NCI-H2196 treated with DMSO at 0.1 percent for 48 hours (cell line): ENCODE measurements around the gene RPRML.

ENCODE experiments used
- DNase-seq: peaks from one replicate; lab custom pipeline; 2025; ENCODE audit not compliant: unreplicated experiment; lab: John Stamatoyannopoulos, UW

The RPRML gene

GRCh38 chr17:46947216-46947615 is 31.8 kb downstream of the RPRML start:
- DNase-seq = no peak

GRCh38 chr17:46944931-46945330 is 34.1 kb downstream of the RPRML start:
- DNase-seq = no peak

- no peak for DNase-seq
These were observed 35.3 kb downstream of the RPRML start for GRCh38 chr17:46943501-46944393.

GRCh38 chr17:46943218-46943500 is 35.9 kb downstream of the RPRML start:
- DNase-seq = no peak

GRCh38 chr17:46942441-46943217 is 36.4 kb downstream of the RPRML start:
- DNase-seq = peak; percentile 41

GRCh38 chr17:46940692-46941404 is 38.2 kb downstream of the RPRML start:
- peak; percentile 82 for DNase-seq

GRCh38 chr17:46935658-46936266 is 43.3 kb downstream of the RPRML start:
- DNase-seq = no peak

GRCh38 chr17:46931596-46931995 is 47.5 kb downstream of the RPRML start:
- no peak for DNase-seq

- no peak for DNase-seq
These were observed 49.0 kb downstream of the RPRML start for GRCh38 chr17:46930051-46930450.

- no peak for DNase-seq
These were observed 49.6 kb downstream of the RPRML start for GRCh38 chr17:46929413-46929812.

- DNase-seq = no peak
These were observed 50.4 kb downstream of the RPRML start for GRCh38 chr17:46928467-46929261.
